HAP-1 (cell line): ENCODE results near the gene ABCC11.

Source experiments
- DNase-seq, 2 experiments: peaks; one replicate each; pipeline ENCODE4 v3.0.0-alpha.2; 2016 to 2020; ENCODE audit warnings: low spot score in 2 of 2
- H3K27me3 ChIP-seq: fragments of 250-450 bp; sonication (Bioruptor Pico); 2 replicates; pipeline ENCODE4 v1.5.1; 2020; ENCODE audit warnings: low read depth, mild to moderate bottlenecking, moderate library complexity
- H3K36me3 ChIP-seq: fragments of 250-450 bp; sonication (Bioruptor Pico); replicated peaks from 2 replicates; pipeline ENCODE4 v1.5.1; 2020; ENCODE audit warnings: mild to moderate bottlenecking
- H3K4me1 ChIP-seq: fragments of 250-450 bp; sonication (Bioruptor Pico); 2 replicates; pipeline ENCODE4 v1.5.1; 2020; ENCODE audit warnings: mild to moderate bottlenecking
- H3K4me3 ChIP-seq: fragments of 250-450 bp; sonication (Bioruptor Pico); 2 replicates; pipeline ENCODE4 v1.5.1; 2020; ENCODE audit warnings: mild to moderate bottlenecking, moderate library complexity
- H3K9me3 ChIP-seq: fragments of 250-450 bp; sonication (Bioruptor Pico); 2 replicates; pipeline ENCODE4 v1.5.1; 2020; ENCODE audit warnings: mild to moderate bottlenecking, moderate library complexity
- in situ Hi-C: fragments of 300-500 bp; cut with MboI; formaldehyde crosslinking; loops from 3 replicates; pipeline ENCODE4 v1.14.3; 2020; ENCODE audit warnings: low sequenced_read_pairs, inconsistent platforms, mixed read lengths

ABCC11 gene

GRCh38 chr16:48157302-48157701, 90.0 kb downstream of the ABCC11 start:
- Histone ChIP-seq H3K4me1 (peaks cover 2% of the 10 kb centered on the region; the same call in 1 of the 2 replicates), H3K4me3 (no peak overlapping the region), H3K9me3 (no peaks in the 10 kb centered on the region), H3K36me3 (no peaks in the 10 kb centered on the region), H3K27me3 (no peaks in the 10 kb centered on the region)
- DNase-seq, result no peak
- in situ Hi-C loops, result no loop called here

- in situ Hi-C loops, result no loop called here
- H3K4me3 ChIP-seq, result no peak overlapping the region
- no peaks in the 10 kb centered on the region for H3K27me3 ChIP-seq
- H3K36me3 ChIP-seq, result no peaks in the 10 kb centered on the region
- H3K9me3 ChIP-seq, result no peaks in the 10 kb centered on the region
- peaks cover 2% of the 10 kb centered on the region; the same call in 1 of the 2 replicates for H3K4me1 ChIP-seq
- peak; percentile 68 to 93 for DNase-seq
Measured at GRCh38 chr16:48156790-48157209, 90.5 kb downstream of the ABCC11 start.

- Histone ChIP-seq H3K4me3 (no peak within 1 kb of the TSS), H3K9me3 (no peaks in the 10 kb centered on the region), H3K36me3 (no peaks in the 10 kb centered on the region), H3K27me3 (no peaks in the 10 kb centered on the region), H3K4me1 (peaks cover 2% of the 10 kb centered on the region; the same call in 1 of the 2 replicates)
- DNase-seq, result no peak
- in situ Hi-C loops, result no loop called here
Measured at GRCh38 chr16:48155926-48156789, 91.2 kb downstream of the ABCC11 start, which contains the start of gene ABCC12. TSS of gene ABCC12 (minus strand) at chr16:48155993. CDS start at chr16:48146424, 9,569 bp downstream.

GRCh38 chr16:48153774-48154173, 93.6 kb downstream of the ABCC11 start:
- H3K4me3 ChIP-seq, result no peak overlapping the region
- no peaks in the 10 kb centered on the region for H3K27me3 ChIP-seq
- no peak for DNase-seq
- H3K4me1 ChIP-seq, result peaks cover 2% of the 10 kb centered on the region; the same call in 1 of the 2 replicates
- H3K9me3 ChIP-seq, result no peaks in the 10 kb centered on the region
- in situ Hi-C loops, result no loop called here
- H3K36me3 ChIP-seq, result no peaks in the 10 kb centered on the region

- H3K27me3 ChIP-seq, result no peaks in the 10 kb centered on the region
- no peak overlapping the region for H3K4me3 ChIP-seq
- H3K36me3 ChIP-seq, result no peaks in the 10 kb centered on the region
- no peaks in the 10 kb centered on the region for H3K9me3 ChIP-seq
- peaks cover 2% of the 10 kb centered on the region; the same call in 1 of the 2 replicates for H3K4me1 ChIP-seq
- no peak for DNase-seq
- in situ Hi-C loops, result no loop called here
Measured at GRCh38 chr16:48152226-48152625, 95.1 kb downstream of the ABCC11 start.

- Histone ChIP-seq H3K9me3 (no peaks in the 10 kb centered on the region), H3K4me3 (no peak overlapping the region), H3K4me1 (no peaks in the 10 kb centered on the region), H3K27me3 (no peaks in the 10 kb centered on the region), H3K36me3 (no peaks in the 10 kb centered on the region)
- no peak for DNase-seq
- in situ Hi-C loops, result no loop called here
Measured at GRCh38 chr16:48150707-48151106, 96.6 kb downstream of the ABCC11 start.

- no peaks in the 10 kb centered on the region for H3K4me1 ChIP-seq
- H3K4me3 ChIP-seq, result no peak overlapping the region
- H3K36me3 ChIP-seq, result no peaks in the 10 kb centered on the region
- no peaks in the 10 kb centered on the region for H3K9me3 ChIP-seq
- in situ Hi-C loops, result no loop called here
- no peaks in the 10 kb centered on the region for H3K27me3 ChIP-seq
- DNase-seq, result no peak
Measured at GRCh38 chr16:48146710-48147109, 100.6 kb downstream of the ABCC11 start.

GRCh38 chr16:48146131-48146530, 101.2 kb downstream of the ABCC11 start:
- Histone ChIP-seq H3K27me3 (no peaks in the 10 kb centered on the region), H3K36me3 (no peaks in the 10 kb centered on the region), H3K4me1 (no peaks in the 10 kb centered on the region), H3K4me3 (no peak overlapping the region), H3K9me3 (no peaks in the 10 kb centered on the region)
- no peak for DNase-seq
- in situ Hi-C loops, result no loop called here

- Histone ChIP-seq H3K4me1 (no peaks in the 10 kb centered on the region), H3K9me3 (no peaks in the 10 kb centered on the region), H3K4me3 (no peak overlapping the region), H3K27me3 (no peaks in the 10 kb centered on the region), H3K36me3 (no peaks in the 10 kb centered on the region)
- in situ Hi-C loops, result no loop called here
- DNase-seq, result no peak
Measured at GRCh38 chr16:48143812-48144368, 103.4 kb downstream of the ABCC11 start.

- Histone ChIP-seq H3K4me3 (no peak overlapping the region), H3K4me1 (no peaks in the 10 kb centered on the region), H3K9me3 (no peaks in the 10 kb centered on the region), H3K27me3 (no peaks in the 10 kb centered on the region), H3K36me3 (no peaks in the 10 kb centered on the region)
- DNase-seq, result no peak
- in situ Hi-C loops, result no loop called here
Measured at GRCh38 chr16:48140821-48141220, 106.5 kb downstream of the ABCC11 start.

- no peak overlapping the region for H3K4me3 ChIP-seq
- in situ Hi-C loops, result no loop called here
Measured at GRCh38 chr16:48139517-48139916, 107.8 kb downstream of the ABCC11 start.

GRCh38 chr16:48138543-48138942, 108.8 kb downstream of the ABCC11 start:
- Histone ChIP-seq H3K4me3 (no peak overlapping the region), H3K9me3 (no peaks in the 10 kb centered on the region), H3K4me1 (no peaks in the 10 kb centered on the region), H3K36me3 (no peaks in the 10 kb centered on the region), H3K27me3 (no peaks in the 10 kb centered on the region)
- no peak for DNase-seq
- in situ Hi-C loops, result no loop called here

More at GRCh38 chr16:48139517-48139916, 107.8 kb downstream of the ABCC11 start:
- Histone ChIP-seq H3K9me3 (no peaks in the 10 kb centered on the region), H3K27me3 (no peaks in the 10 kb centered on the region), H3K36me3 (no peaks in the 10 kb centered on the region), H3K4me1 (no peaks in the 10 kb centered on the region)
- DNase-seq, result no peak

- no peaks in the 10 kb centered on the region for H3K36me3 ChIP-seq
- in situ Hi-C loops, result no loop called here
- H3K9me3 ChIP-seq, result no peaks in the 10 kb centered on the region
- H3K27me3 ChIP-seq, result no peaks in the 10 kb centered on the region
- H3K4me1 ChIP-seq, result no peaks in the 10 kb centered on the region
- no peak overlapping the region for H3K4me3 ChIP-seq
- DNase-seq, result no peak
Measured at GRCh38 chr16:48137822-48138221, 109.5 kb downstream of the ABCC11 start.
